ENCODE measurements around the gene ORAI2.

The ORAI2 gene

GRCh38 chr7:102447311-102447710 lies 13.9 kb downstream of the ORAI2 start:
- H3K27me3 ChIP-seq (replicated peaks in 2 of 5; ENCODE audit: control insufficient read depth in 4 of 5, insufficient read depth in 5 of 5, low read length in 4 of 5) = no peaks in the 10 kb centered on the region
- WGBS (ENCODE audit: insufficient coverage) = 96% methylated on average over 13 of the region's 14 CpGs
- POLR2A ChIA-PET = no interaction called here
- CTCF ChIA-PET = interaction anchor here (63.4 kb wide), 1 partner anchor 29 kb away, joined by 1488 read pairs; the partner anchor contains the start of genes ORAI2 and PRKRIP1
- no peaks in the 10 kb centered on the region for H3K4me1 ChIP-seq (ENCODE audit: control extremely low read depth in 1 of 4, control insufficient read depth in 4 of 4, insufficient read depth in 4 of 4, low read length in 3 of 4)
- no peak for DNase-seq
- H3K36me3 ChIP-seq (ENCODE audit: control insufficient read depth in 4 of 4, insufficient read depth in 4 of 4, low read length in 3 of 4) = peaks cover 7 to 48% (median 31%) of the 10 kb centered on the region in 4 experiments
- no peak overlapping the region for H3K27ac ChIP-seq (ENCODE audit: insufficient read depth in 1 of 2, low read depth in 1 of 2, low read length in 2 of 2, poor library complexity in 1 of 2, severe bottlenecking in 2 of 2)
- no peaks in the 10 kb centered on the region for H3K9me3 ChIP-seq (ENCODE audit: control extremely low read depth in 1 of 5, control insufficient read depth in 4 of 5, insufficient read depth in 2 of 5, low read depth in 1 of 5, low read length in 4 of 5)
- no peak overlapping the region for H3K4me3 ChIP-seq (ENCODE audit: control insufficient read depth in 1 of 7, extremely low read depth in 1 of 7, insufficient read depth in 4 of 7, low read depth in 2 of 7, low read length in 6 of 7)

GRCh38 chr7:102449136-102449535 lies 15.8 kb downstream of the ORAI2 start:
- H3K9me3 ChIP-seq (ENCODE audit: control extremely low read depth in 1 of 5, control insufficient read depth in 4 of 5, insufficient read depth in 2 of 5, low read depth in 1 of 5, low read length in 4 of 5) = no peaks in the 10 kb centered on the region
- ChIA-PET CTCF (interaction anchor here (0.9 to 63.4 kb wide), 4 partner anchors 9 to 30 kb away, joined by 3 to 1488 read pairs (median 9); partner anchors contain the start of genes ORAI2 and PRKRIP1), POLR2A (interaction anchor here (1.3 kb wide), 1 partner anchor 37 kb away, joined by 3 read pairs; no protein-coding TSS in a partner anchor)
- no peaks in the 10 kb centered on the region for H3K4me1 ChIP-seq (ENCODE audit: control extremely low read depth in 1 of 4, control insufficient read depth in 4 of 4, insufficient read depth in 4 of 4, low read length in 3 of 4)
- H3K27ac ChIP-seq (ENCODE audit: insufficient read depth in 1 of 2, low read depth in 1 of 2, low read length in 2 of 2, poor library complexity in 1 of 2, severe bottlenecking in 2 of 2) = no peak overlapping the region
- DNase-seq = no peak
- WGBS (ENCODE audit: insufficient coverage) = 97% methylated on average over 9 of the region's 15 CpGs
- H3K27me3 ChIP-seq (replicated peaks in 2 of 5; ENCODE audit: control insufficient read depth in 4 of 5, insufficient read depth in 5 of 5, low read length in 4 of 5) = no peaks in the 10 kb centered on the region
- H3K4me3 ChIP-seq (ENCODE audit: control insufficient read depth in 1 of 7, extremely low read depth in 1 of 7, insufficient read depth in 4 of 7, low read depth in 2 of 7, low read length in 6 of 7) = no peak overlapping the region
- H3K36me3 ChIP-seq (ENCODE audit: control insufficient read depth in 4 of 4, insufficient read depth in 4 of 4, low read length in 3 of 4) = peaks cover 7 to 41% (median 27%) of the 10 kb centered on the region in 4 experiments

- DNase-seq = peak; percentile 49 to 69 (median 66)
- CTCF ChIA-PET = interaction anchor here (1.1 to 63.4 kb wide), 5 partner anchors 12 to 170 kb away, joined by 3 to 1488 read pairs (median 5); partner anchors contain the start of genes ORAI2 and PRKRIP1
- POLR2A ChIA-PET = interaction anchor here (0.5 kb wide), 1 partner anchor 38 kb away, joined by 3 read pairs; no protein-coding TSS in a partner anchor
Measured at GRCh38 chr7:102450242-102450641, 16.9 kb downstream of the ORAI2 start.

GRCh38 chr7:102451371-102452054 lies 18.1 kb downstream of the ORAI2 start:
- ChIA-PET POLR2A (no interaction called here), CTCF (interaction anchor here (1.6 to 63.4 kb wide), 4 partner anchors 11 to 171 kb away, joined by 3 to 1488 read pairs (median 10); partner anchors contain the start of genes ORAI2 and PRKRIP1)
- Histone ChIP-seq H3K4me3 (ENCODE audit: control insufficient read depth in 1 of 7, extremely low read depth in 1 of 7, insufficient read depth in 4 of 7, low read depth in 2 of 7, low read length in 6 of 7) (no peak overlapping the region), H3K27me3 (replicated peaks in 2 of 5; ENCODE audit: control insufficient read depth in 4 of 5, insufficient read depth in 5 of 5, low read length in 4 of 5) (no peaks in the 10 kb centered on the region), H3K36me3 (ENCODE audit: control insufficient read depth in 4 of 4, insufficient read depth in 4 of 4, low read length in 3 of 4) (peaks cover 2 to 36% (median 32%) of the 10 kb centered on the region in 4 experiments), H3K9me3 (ENCODE audit: control extremely low read depth in 1 of 5, control insufficient read depth in 4 of 5, insufficient read depth in 2 of 5, low read depth in 1 of 5, low read length in 4 of 5) (no peaks in the 10 kb centered on the region), H3K4me1 (ENCODE audit: control extremely low read depth in 1 of 4, control insufficient read depth in 4 of 4, insufficient read depth in 4 of 4, low read length in 3 of 4) (no peaks in the 10 kb centered on the region), H3K27ac (ENCODE audit: insufficient read depth in 1 of 2, low read depth in 1 of 2, low read length in 2 of 2, poor library complexity in 1 of 2, severe bottlenecking in 2 of 2) (no peak overlapping the region)
- WGBS (ENCODE audit: insufficient coverage) = 95% methylated on average over 23 of the region's 23 CpGs
- DNase-seq = no peak

More at GRCh38 chr7:102450242-102450641, 16.9 kb downstream of the ORAI2 start:
- no peak overlapping the region for H3K27ac ChIP-seq (ENCODE audit: insufficient read depth in 1 of 2, low read depth in 1 of 2, low read length in 2 of 2, poor library complexity in 1 of 2, severe bottlenecking in 2 of 2)
- H3K36me3 ChIP-seq (ENCODE audit: control insufficient read depth in 4 of 4, insufficient read depth in 4 of 4, low read length in 3 of 4) = peaks cover 5 to 36% (median 26%) of the 10 kb centered on the region in 4 experiments
- WGBS (ENCODE audit: insufficient coverage) = 76% methylated on average over 6 of the region's 6 CpGs
- no peaks in the 10 kb centered on the region for H3K4me1 ChIP-seq (ENCODE audit: control extremely low read depth in 1 of 4, control insufficient read depth in 4 of 4, insufficient read depth in 4 of 4, low read length in 3 of 4)
- no peak overlapping the region for H3K4me3 ChIP-seq (ENCODE audit: control insufficient read depth in 1 of 7, extremely low read depth in 1 of 7, insufficient read depth in 4 of 7, low read depth in 2 of 7, low read length in 6 of 7)
- no peaks in the 10 kb centered on the region for H3K9me3 ChIP-seq (ENCODE audit: control extremely low read depth in 1 of 5, control insufficient read depth in 4 of 5, insufficient read depth in 2 of 5, low read depth in 1 of 5, low read length in 4 of 5)
- H3K27me3 ChIP-seq (replicated peaks in 2 of 5; ENCODE audit: control insufficient read depth in 4 of 5, insufficient read depth in 5 of 5, low read length in 4 of 5) = no peaks in the 10 kb centered on the region

GRCh38 chr7:102452451-102452850 lies 19.1 kb downstream of the ORAI2 start:
- CTCF ChIA-PET = interaction anchor here (0.9 to 63.4 kb wide), 2 partner anchors 15 to 34 kb away, joined by 4 to 1488 read pairs; partner anchors contain the start of genes ORAI2 and PRKRIP1
- Histone ChIP-seq H3K27me3 (replicated peaks in 2 of 5; ENCODE audit: control insufficient read depth in 4 of 5, insufficient read depth in 5 of 5, low read length in 4 of 5) (no peaks in the 10 kb centered on the region), H3K4me1 (ENCODE audit: control extremely low read depth in 1 of 4, control insufficient read depth in 4 of 4, insufficient read depth in 4 of 4, low read length in 3 of 4) (no peaks in the 10 kb centered on the region), H3K9me3 (ENCODE audit: control extremely low read depth in 1 of 5, control insufficient read depth in 4 of 5, insufficient read depth in 2 of 5, low read depth in 1 of 5, low read length in 4 of 5) (no peaks in the 10 kb centered on the region), H3K27ac (ENCODE audit: insufficient read depth in 1 of 2, low read depth in 1 of 2, low read length in 2 of 2, poor library complexity in 1 of 2, severe bottlenecking in 2 of 2) (no peak overlapping the region), H3K36me3 (ENCODE audit: control insufficient read depth in 4 of 4, insufficient read depth in 4 of 4, low read length in 3 of 4) (peaks cover 0 to 36% (median 29%) of the 10 kb centered on the region in 4 experiments), H3K4me3 (ENCODE audit: control insufficient read depth in 1 of 7, extremely low read depth in 1 of 7, insufficient read depth in 4 of 7, low read depth in 2 of 7, low read length in 6 of 7) (no peak overlapping the region)
- WGBS (ENCODE audit: insufficient coverage) = 91% methylated on average over 6 of the region's 6 CpGs
- POLR2A ChIA-PET = no interaction called here
- no peak for DNase-seq

GRCh38 chr7:102453319-102453718 lies 19.9 kb downstream of the ORAI2 start:
- POLR2A ChIA-PET = no interaction called here
- CTCF ChIA-PET = interaction anchor here (63.4 kb wide), 1 partner anchor 35 kb away, joined by 1488 read pairs; the partner anchor contains the start of genes ORAI2 and PRKRIP1

GRCh38 chr7:102454468-102454867 lies 21.1 kb downstream of the ORAI2 start:
- H3K36me3 ChIP-seq (ENCODE audit: control insufficient read depth in 4 of 4, insufficient read depth in 4 of 4, low read length in 3 of 4) = peaks cover 0 to 37% (median 29%) of the 10 kb centered on the region in 4 experiments
- CTCF ChIA-PET = interaction anchor here (1.1 to 63.4 kb wide), 3 partner anchors 8 to 36 kb away, joined by 3 to 1488 read pairs (median 4); partner anchors contain the start of genes ORAI2 and PRKRIP1
- H3K9me3 ChIP-seq (ENCODE audit: control extremely low read depth in 1 of 5, control insufficient read depth in 4 of 5, insufficient read depth in 2 of 5, low read depth in 1 of 5, low read length in 4 of 5) = no peaks in the 10 kb centered on the region
- no peaks in the 10 kb centered on the region for H3K27me3 ChIP-seq (replicated peaks in 2 of 5; ENCODE audit: control insufficient read depth in 4 of 5, insufficient read depth in 5 of 5, low read length in 4 of 5)
- DNase-seq = no peak
- H3K4me1 ChIP-seq (ENCODE audit: control extremely low read depth in 1 of 4, control insufficient read depth in 4 of 4, insufficient read depth in 4 of 4, low read length in 3 of 4) = no peaks in the 10 kb centered on the region
- H3K27ac ChIP-seq (ENCODE audit: insufficient read depth in 1 of 2, low read depth in 1 of 2, low read length in 2 of 2, poor library complexity in 1 of 2, severe bottlenecking in 2 of 2) = no peak overlapping the region
- WGBS (ENCODE audit: insufficient coverage) = 86% methylated on average over 11 of the region's 12 CpGs
- POLR2A ChIA-PET = interaction anchor here (1.0 kb wide), 1 partner anchor 20 kb away, joined by 4 read pairs; no protein-coding TSS in a partner anchor
- no peak overlapping the region for H3K4me3 ChIP-seq (ENCODE audit: control insufficient read depth in 1 of 7, extremely low read depth in 1 of 7, insufficient read depth in 4 of 7, low read depth in 2 of 7, low read length in 6 of 7)

More at GRCh38 chr7:102453319-102453718, 19.9 kb downstream of the ORAI2 start:
- H3K27me3 ChIP-seq (replicated peaks in 2 of 5; ENCODE audit: control insufficient read depth in 4 of 5, insufficient read depth in 5 of 5, low read length in 4 of 5) = no peaks in the 10 kb centered on the region
- H3K4me1 ChIP-seq (ENCODE audit: control extremely low read depth in 1 of 4, control insufficient read depth in 4 of 4, insufficient read depth in 4 of 4, low read length in 3 of 4) = no peaks in the 10 kb centered on the region
- DNase-seq = no peak
- 93% methylated on average over 7 of the region's 7 CpGs for whole genome bisulfite sequencing (ENCODE audit: insufficient coverage)
- H3K27ac ChIP-seq (ENCODE audit: insufficient read depth in 1 of 2, low read depth in 1 of 2, low read length in 2 of 2, poor library complexity in 1 of 2, severe bottlenecking in 2 of 2) = no peak overlapping the region
- no peaks in the 10 kb centered on the region for H3K9me3 ChIP-seq (ENCODE audit: control extremely low read depth in 1 of 5, control insufficient read depth in 4 of 5, insufficient read depth in 2 of 5, low read depth in 1 of 5, low read length in 4 of 5)
- H3K4me3 ChIP-seq (ENCODE audit: control insufficient read depth in 1 of 7, extremely low read depth in 1 of 7, insufficient read depth in 4 of 7, low read depth in 2 of 7, low read length in 6 of 7) = no peak overlapping the region
- peaks cover 0 to 34% (median 29%) of the 10 kb centered on the region in 4 experiments for H3K36me3 ChIP-seq (ENCODE audit: control insufficient read depth in 4 of 4, insufficient read depth in 4 of 4, low read length in 3 of 4)

Measured in common myeloid progenitor, CD34-positive (primary cell).